NOMO-1 treated with DMSO at 0.1 percent for 48 hours (cell line): ENCODE measurements around the gene PARD3B.

ENCODE experiments used
- DNase-seq: peaks from one replicate; lab custom pipeline; 2025; ENCODE audit not compliant: unreplicated experiment; lab: John Stamatoyannopoulos, UW

Gene PARD3B

GRCh38 chr2:205633994-205634393, 1088.7 kb downstream of the PARD3B start:
- no peak for DNase-seq

- no peak for DNase-seq
Measured at GRCh38 chr2:205636549-205637319, 1091.5 kb downstream of the PARD3B start.

- DNase-seq = no peak
Measured at GRCh38 chr2:205637320-205637602, 1092.0 kb downstream of the PARD3B start.

- DNase-seq = no peak
Measured at GRCh38 chr2:205637779-205638503, 1092.7 kb downstream of the PARD3B start.

GRCh38 chr2:205640716-205641115, 1095.4 kb downstream of the PARD3B start:
- DNase-seq = peak; percentile 37

- DNase-seq = no peak
Measured at GRCh38 chr2:205642599-205643356, 1097.5 kb downstream of the PARD3B start.

- DNase-seq = no peak
Measured at GRCh38 chr2:205643391-205643885, 1098.2 kb downstream of the PARD3B start.

- no peak for DNase-seq
Measured at GRCh38 chr2:205644018-205644417, 1098.7 kb downstream of the PARD3B start.

- peak; percentile 71 for DNase-seq
Measured at GRCh38 chr2:205646680-205647079, 1101.4 kb downstream of the PARD3B start.

GRCh38 chr2:205650450-205650849, 1105.2 kb downstream of the PARD3B start:
- DNase-seq = no peak

- DNase-seq = no peak
Measured at GRCh38 chr2:205650931-205651330, 1105.7 kb downstream of the PARD3B start.

- DNase-seq = no peak
Measured at GRCh38 chr2:205651719-205652118, 1106.4 kb downstream of the PARD3B start.

GRCh38 chr2:205654878-205655605, 1109.8 kb downstream of the PARD3B start:
- DNase-seq = no peak

- no peak for DNase-seq
Measured at GRCh38 chr2:205655779-205656456, 1110.6 kb downstream of the PARD3B start.

- no peak for DNase-seq
Measured at GRCh38 chr2:205656461-205656860, 1111.2 kb downstream of the PARD3B start.

GRCh38 chr2:205656941-205657340, 1111.7 kb downstream of the PARD3B start:
- no peak for DNase-seq

- no peak for DNase-seq
Measured at GRCh38 chr2:205657579-205657978, 1112.3 kb downstream of the PARD3B start.

- no peak for DNase-seq
Measured at GRCh38 chr2:205658068-205658467, 1112.8 kb downstream of the PARD3B start.

- no peak for DNase-seq
Measured at GRCh38 chr2:205658572-205658971, 1113.3 kb downstream of the PARD3B start.

GRCh38 chr2:205659922-205660321, 1114.6 kb downstream of the PARD3B start:
- no peak for DNase-seq
